ENCODE measurements around the gene DNAH10.

- TF ChIP-seq CTCF (conservative IDR thresholded peaks at IDR 0.05; ENCODE audit: low read depth, low read length): no peak
- no peak for TF ChIP-seq RFX5 (IDR thresholded peaks at IDR 0.05; ENCODE audit: low read depth, low read length)
- no peak for TF ChIP-seq POLR2A (IDR thresholded peaks at IDR 0.05; ENCODE audit: low read depth, low read length)
- no peak for TF ChIP-seq SMC3 (IDR thresholded peaks at IDR 0.05; ENCODE audit: low read depth, low read length)
- TF ChIP-seq BHLHE40 (IDR thresholded peaks at IDR 0.05; ENCODE audit: low read depth, low read length): no peak
- TF ChIP-seq FOS (IDR thresholded peaks at IDR 0.05; ENCODE audit: low read depth, low read length): no peak
- no peak for TF ChIP-seq RCOR1 (IDR thresholded peaks at IDR 0.05; ENCODE audit: insufficient replicate concordance, low read length)
- no peak for TF ChIP-seq RAD21 (IDR thresholded peaks at IDR 0.05; ENCODE audit: low read length)
- TF ChIP-seq CHD1 (IDR thresholded peaks at IDR 0.05; ENCODE audit: low read depth, low read length): no peak
- TF ChIP-seq MXI1 (IDR thresholded peaks at IDR 0.05; ENCODE audit: borderline replicate concordance, low read depth, low read length): no peak
- no peak for TF ChIP-seq ELK1 (IDR thresholded peaks at IDR 0.05; ENCODE audit: borderline replicate concordance, low read depth, low read length)
- TF ChIP-seq MAZ (IDR thresholded peaks at IDR 0.05; ENCODE audit: borderline replicate concordance, low read depth, low read length): no peak
Measured at GRCh38 chr12:123741937-123742572, 20.0 kb upstream of the DNAH10 start.
